HepG2 (cell line): ENCODE data around the gene U2AF1L4. TPM values are rescaled to one million over a fixed set of nuclear protein-coding genes. Genes with fewer than 3 reads are reported as not detected.

Experiments
- ATF5 ChIP-seq: sonication (generic); formaldehyde crosslinking; IDR thresholded peaks from 2 replicates; pipeline ENCODE4 v1.4.0; 2020; ENCODE audit warnings: mild to moderate bottlenecking, low read depth, missing genetic modification reagents
- DZIP1 ChIP-seq: sonication (generic); formaldehyde crosslinking; IDR thresholded peaks from 2 replicates; pipeline ENCODE4 v1.5.0; 2020; ENCODE audit warnings: mild to moderate bottlenecking, missing genetic modification reagents
- E2F1 ChIP-seq: sonication (generic); formaldehyde crosslinking; IDR thresholded peaks from 2 replicates; pipeline ENCODE4 v1.5.0; 2020; ENCODE audit warnings: missing genetic modification reagents
- FOXK2 ChIP-seq: fragments of 450-650 bp; IDR thresholded peaks from 2 replicates; pipeline ENCODE4 v1.6.1; 2016
- GLMP ChIP-seq: sonication (generic); formaldehyde crosslinking; IDR thresholded peaks from 2 replicates; pipeline ENCODE4 v1.9.0; 2021; ENCODE audit warnings: missing genetic modification reagents, mild to moderate bottlenecking, borderline replicate concordance
- HES4 ChIP-seq: sonication (generic); formaldehyde crosslinking; IDR thresholded peaks from 2 replicates; pipeline ENCODE4 v1.9.0; 2021; ENCODE audit warnings: mild to moderate bottlenecking, missing genetic modification reagents, borderline replicate concordance
- MBNL3 ChIP-seq: fragments of 250-450 bp; sonication (Bioruptor Pico); conservative IDR thresholded peaks from 2 replicates; pipeline ENCODE4 v1.8.0; 2022; ENCODE audit warnings: mild to moderate bottlenecking, inconsistent platforms
- PLSCR1 ChIP-seq: sonication (generic); formaldehyde crosslinking; IDR thresholded peaks from 2 replicates; pipeline ENCODE4 v1.5.0; 2020; ENCODE audit warnings: missing genetic modification reagents, mild to moderate bottlenecking, borderline replicate concordance
- POGZ ChIP-seq: sonication (generic); formaldehyde crosslinking; IDR thresholded peaks from 2 replicates; pipeline ENCODE4 v1.4.0; 2020; ENCODE audit warnings: mild to moderate bottlenecking, missing genetic modification reagents
- SRF ChIP-seq: IDR thresholded peaks from 2 replicates; pipeline ENCODE4 v1.6.1; 2011; ENCODE audit warnings: mild to moderate bottlenecking, low read depth, low read length, moderate library complexity
- TEF ChIP-seq: sonication (generic); formaldehyde crosslinking; IDR thresholded peaks from 2 replicates; pipeline ENCODE4 v1.5.0; 2020; ENCODE audit warnings: missing genetic modification reagents
- THAP9 ChIP-seq: sonication (generic); formaldehyde crosslinking; IDR thresholded peaks from 2 replicates; pipeline ENCODE4; 2020; ENCODE audit warnings: missing genetic modification reagents, mild to moderate bottlenecking, borderline replicate concordance
- ZMAT5 ChIP-seq: sonication (generic); formaldehyde crosslinking; IDR thresholded peaks from 2 replicates; pipeline ENCODE4 v1.5.0; 2020; ENCODE audit warnings: mild to moderate bottlenecking, low read depth, missing genetic modification reagents, borderline replicate concordance
- ZNF703 ChIP-seq: sonication (generic); formaldehyde crosslinking; IDR thresholded peaks from 2 replicates; pipeline ENCODE4 v1.5.1; 2020; ENCODE audit warnings: missing genetic modification reagents, mild to moderate bottlenecking, moderate library complexity, borderline replicate concordance
- ZNF713 ChIP-seq: sonication (generic); formaldehyde crosslinking; IDR thresholded peaks from 2 replicates; pipeline ENCODE4 v1.4.0; 2020; ENCODE audit warnings: mild to moderate bottlenecking, missing genetic modification reagents
- ZSCAN20 ChIP-seq: sonication (generic); formaldehyde crosslinking; IDR thresholded peaks from 2 replicates; pipeline ENCODE4 v1.4.0; 2020; ENCODE audit warnings: missing genetic modification reagents, mild to moderate bottlenecking, borderline replicate concordance
- ZSCAN22 ChIP-seq: sonication (generic); formaldehyde crosslinking; IDR thresholded peaks from 2 replicates; pipeline ENCODE4 v1.4.0; 2020; ENCODE audit warnings: mild to moderate bottlenecking, missing genetic modification reagents
- polyA plus RNA-seq, 8 experiments: library from polyadenylated mRNA; depleted of rRNA in 3 of 8; stranded (reverse) in 7 of 8; unstranded in 1 of 8; fragments of >200 nt; fragmentation: Illumina TruSeq in 4 of 8; extraction: Trizol in 4 of 8; gene quantifications; 2 replicates each; pipeline versions ENCODE4 v1.2.1 to v1.2.3, GENCODE V29; 2011 to 2016; ENCODE audit warnings: low read depth in 4 of 8, missing spikeins in 1 of 8, mixed read lengths in 1 of 8; ENCODE audit not compliant: insufficient read depth in 1 of 8
- total RNA-seq, 5 experiments: library from RNA; depleted of rRNA; stranded (reverse); fragments of >200 nt; fragmentation: Illumina TruSeq; extraction: Trizol; gene quantifications; 2 replicates each; pipeline ENCODE4 v1.2.3, GENCODE V29; 2016; ENCODE audit warnings: low read depth in 1 of 5

The U2AF1L4 gene
- total and polyA plus RNA-seq, 2 of the 13 experiments (the other 11 are each of a cell fraction or from before 2014, with no cell fraction given) = 7.9 to 15.4 TPM

GRCh38 chr19:35715981-35716800 lies 29.0 kb downstream of the U2AF1L4 start (continued):
- TF ChIP-seq ZNF703 (CRISPR knock-in tag) (no peak), E2F1 (CRISPR knock-in tag) (0 out of 2 replicates have a peak, but pooled peaks have one; percentile 59), ZSCAN22 (CRISPR knock-in tag) (no peak), ATF5 (CRISPR knock-in tag) (no peak), ZNF713 (CRISPR knock-in tag) (peak; percentile 31; the same call in 1 of the 2 replicates), GLMP (CRISPR knock-in tag) (no peak), HES4 (peak; percentile 59; the same call in 1 of the 2 replicates), SRF (no peak), TEF (CRISPR knock-in tag) (no peak), MBNL3 (CRISPR knock-in tag) (no peak), THAP9 (CRISPR knock-in tag) (no peak; the same call in 1 of the 2 replicates), PLSCR1 (CRISPR knock-in tag) (no peak), DZIP1 (CRISPR knock-in tag) (no peak), ZSCAN20 (CRISPR knock-in tag) (peak; percentile 20; the same call in 1 of the 2 replicates), ZMAT5 (CRISPR knock-in tag) (no peak), POGZ (CRISPR knock-in tag) (no peak; the same call in 1 of the 2 replicates), FOXK2 (no peak)
